Measurements from ENCODE around the gene SLC25A42.
"Not testable (repeated sequence)": the region's sequence is repeated elsewhere in the genome, so short reads cannot be mapped to it uniquely, and the experiment has no call there.

SLC25A42 gene

DNA sequence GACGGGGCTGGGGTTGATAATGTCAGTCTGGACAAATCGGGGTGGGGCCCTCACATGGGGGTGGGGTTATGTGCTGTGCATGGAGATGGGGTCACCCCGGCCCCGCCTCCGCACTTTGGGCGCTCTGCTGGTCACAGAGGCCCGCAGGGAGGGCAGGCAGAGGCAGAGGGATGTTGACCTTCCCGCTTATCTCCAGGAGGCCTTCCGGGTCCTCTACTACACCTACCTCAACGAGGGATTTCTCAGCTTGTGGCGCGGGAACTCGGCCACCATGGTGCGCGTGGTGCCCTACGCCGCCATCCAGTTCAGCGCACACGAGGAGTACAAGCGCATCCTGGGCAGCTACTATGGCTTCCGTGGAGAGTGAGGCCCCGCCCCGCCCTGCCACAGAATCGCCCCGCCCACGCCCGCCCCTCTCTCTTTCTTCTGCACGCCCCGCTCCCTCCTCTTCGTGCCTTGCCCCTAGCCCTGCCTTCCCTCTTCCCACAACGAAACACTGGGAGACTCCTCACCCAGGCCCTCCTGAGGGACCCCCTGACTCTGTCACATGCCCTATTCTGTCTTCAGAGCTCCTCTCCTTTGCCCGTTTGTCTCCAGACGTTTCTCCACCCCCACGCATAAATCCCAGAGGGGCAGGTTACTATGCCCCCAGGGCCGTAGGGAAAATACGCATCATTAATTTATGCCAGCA lies 41.7 kb downstream of the SLC25A42 start:
- DNase-seq (ENCODE audit: low read depth) = no peak

DNA sequence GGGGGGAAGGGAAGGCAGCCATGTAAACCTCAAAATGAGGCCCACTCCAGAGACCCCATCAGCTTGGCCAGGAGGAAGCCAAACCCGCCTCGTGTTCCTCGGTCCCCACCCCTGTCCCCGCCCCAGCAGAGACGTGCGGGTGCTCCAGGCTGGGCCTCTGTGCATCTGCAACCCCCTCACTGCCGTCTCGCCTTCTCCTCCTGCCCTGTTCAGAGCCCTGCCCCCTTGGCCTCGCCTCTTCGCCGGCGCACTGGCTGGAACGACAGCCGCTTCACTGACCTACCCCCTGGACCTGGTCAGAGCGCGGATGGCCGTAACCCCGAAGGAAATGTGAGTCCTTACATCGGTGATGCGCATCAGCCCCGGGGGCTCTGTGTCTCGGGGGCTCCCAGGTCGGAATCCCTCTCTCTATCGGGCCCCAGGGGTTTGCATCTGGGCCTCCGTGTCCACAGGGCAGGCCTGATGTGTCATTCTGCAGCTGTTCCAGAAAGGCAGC lies 42.3 kb downstream of the SLC25A42 start:
- DNase-seq (ENCODE audit: low read depth) = no peak

GRCh38 chr19:19106938-19107337 lies 43.1 kb downstream of the SLC25A42 start:
- DNase-seq (ENCODE audit: low read depth) = not testable (repeated sequence)

- no peak for DNase-seq (ENCODE audit: low read depth)
These were observed 43.9 kb downstream of the SLC25A42 start for GRCh38 chr19:19107654-19108053.

DNA sequence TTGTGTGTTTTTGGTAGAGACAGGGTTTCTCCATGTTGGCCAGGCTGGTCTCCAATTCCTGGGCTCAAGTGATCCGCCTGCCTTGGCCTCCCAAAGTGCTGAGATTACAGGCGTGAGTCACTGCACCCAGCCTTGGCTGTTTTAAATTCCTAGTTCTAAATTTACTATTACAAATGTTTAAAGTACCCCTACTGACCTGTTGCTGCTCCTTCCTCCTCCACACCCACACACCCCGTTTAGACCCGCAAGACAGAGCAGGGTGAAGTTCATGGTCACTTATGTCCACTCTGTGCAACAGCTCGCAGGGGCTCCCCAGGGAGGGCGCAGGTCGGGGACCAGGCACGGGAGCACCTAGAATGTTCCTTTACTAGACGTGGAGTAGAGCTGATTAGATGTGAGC lies 45.8 kb downstream of the SLC25A42 start:
- no peak for DNase-seq (ENCODE audit: low read depth)

GRCh38 chr19:19110410-19111135 lies 46.8 kb downstream of the SLC25A42 start:
- no peak for DNase-seq (ENCODE audit: low read depth)

DNA sequence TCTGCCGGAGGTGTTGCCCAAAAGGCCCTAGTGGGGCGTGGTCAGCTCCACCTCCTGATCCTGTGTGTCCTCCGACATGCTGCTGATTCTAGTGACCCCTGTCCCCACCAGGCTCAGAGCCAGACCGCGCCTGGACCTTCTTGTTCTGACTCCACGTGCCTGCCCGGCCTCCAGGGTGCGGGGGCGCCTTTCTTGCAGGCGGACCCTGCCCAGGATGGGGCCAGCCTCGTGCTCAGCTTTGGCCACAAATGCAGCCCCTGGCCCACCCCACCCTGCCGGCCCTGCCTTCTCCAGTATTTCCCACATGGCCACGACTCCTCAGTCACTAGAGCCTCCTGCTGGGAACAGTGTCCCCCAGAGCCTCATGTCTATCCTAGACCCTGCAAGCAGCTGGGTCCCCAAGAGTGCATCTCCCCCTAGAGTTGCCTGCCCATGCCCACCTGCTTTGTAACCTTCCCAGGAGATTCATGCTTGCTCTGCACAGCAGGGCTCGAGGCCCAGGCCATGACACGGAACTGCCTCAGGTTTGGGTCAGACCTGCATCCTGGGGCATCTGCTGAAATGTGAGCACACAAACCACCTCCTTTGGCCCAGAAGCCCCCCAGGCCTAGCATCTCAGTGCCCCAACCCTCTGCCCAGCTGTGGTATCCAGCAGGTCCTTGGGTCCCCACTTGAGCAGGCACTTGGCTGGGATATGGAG lies 47.5 kb downstream of the SLC25A42 start:
- no peak for DNase-seq (ENCODE audit: low read depth)

DNA sequence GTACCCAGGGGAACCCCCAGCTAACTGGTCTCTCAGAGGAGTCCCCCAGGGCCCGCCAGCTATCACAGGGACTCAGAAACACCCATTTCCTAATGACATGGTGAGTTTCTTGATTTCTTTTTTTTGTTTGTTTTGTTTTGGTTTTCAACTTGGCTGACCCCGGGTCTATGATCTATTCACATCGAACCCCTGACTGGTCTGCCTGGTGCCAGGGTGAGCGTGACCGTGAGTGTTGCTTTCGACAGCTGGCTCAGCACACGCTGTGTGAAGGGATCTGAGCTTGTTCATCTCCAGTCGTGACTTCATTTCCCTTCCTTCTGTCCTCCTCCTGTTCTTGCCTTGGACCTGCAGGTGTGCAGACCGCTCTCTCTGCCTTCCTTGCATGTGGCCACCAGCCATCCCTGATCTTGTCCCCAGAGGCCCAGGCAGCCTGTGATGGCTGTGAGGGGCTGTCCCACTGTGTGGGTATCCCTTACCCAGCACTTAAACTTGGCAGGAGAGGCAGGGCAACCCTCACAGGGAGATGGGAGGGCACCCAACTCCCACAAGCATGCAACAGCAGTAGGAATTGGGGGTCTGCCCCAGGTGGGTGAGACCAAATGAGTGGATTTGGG lies 48.3 kb downstream of the SLC25A42 start:
- DNase-seq (ENCODE audit: low read depth) = no peak

- no peak for DNase-seq (ENCODE audit: low read depth)
These were observed 49.3 kb downstream of the SLC25A42 start for GRCh38 chr19:19113040-19113626.

DNA sequence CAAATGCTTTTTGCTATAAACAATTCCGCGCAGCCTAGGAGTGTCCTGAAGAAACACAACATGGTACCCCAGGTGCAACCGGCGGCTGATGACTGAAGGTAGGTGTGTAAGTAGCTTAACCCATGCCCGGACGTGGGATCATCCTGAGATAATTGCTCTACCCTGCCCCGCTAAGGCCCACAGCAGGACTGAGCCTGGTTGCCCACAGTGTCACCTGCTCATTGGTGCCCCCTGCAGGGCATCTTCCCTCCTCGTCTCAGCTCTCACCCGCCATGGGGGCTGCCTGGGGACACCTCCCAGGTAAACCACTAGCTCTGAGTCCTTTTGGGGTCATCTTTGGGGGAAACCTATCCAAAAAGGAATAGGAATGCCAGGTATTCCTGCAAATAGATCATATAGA lies 52.2 kb downstream of the SLC25A42 start:
- peak; percentile 13 for DNase-seq (ENCODE audit: low read depth)

DNA sequence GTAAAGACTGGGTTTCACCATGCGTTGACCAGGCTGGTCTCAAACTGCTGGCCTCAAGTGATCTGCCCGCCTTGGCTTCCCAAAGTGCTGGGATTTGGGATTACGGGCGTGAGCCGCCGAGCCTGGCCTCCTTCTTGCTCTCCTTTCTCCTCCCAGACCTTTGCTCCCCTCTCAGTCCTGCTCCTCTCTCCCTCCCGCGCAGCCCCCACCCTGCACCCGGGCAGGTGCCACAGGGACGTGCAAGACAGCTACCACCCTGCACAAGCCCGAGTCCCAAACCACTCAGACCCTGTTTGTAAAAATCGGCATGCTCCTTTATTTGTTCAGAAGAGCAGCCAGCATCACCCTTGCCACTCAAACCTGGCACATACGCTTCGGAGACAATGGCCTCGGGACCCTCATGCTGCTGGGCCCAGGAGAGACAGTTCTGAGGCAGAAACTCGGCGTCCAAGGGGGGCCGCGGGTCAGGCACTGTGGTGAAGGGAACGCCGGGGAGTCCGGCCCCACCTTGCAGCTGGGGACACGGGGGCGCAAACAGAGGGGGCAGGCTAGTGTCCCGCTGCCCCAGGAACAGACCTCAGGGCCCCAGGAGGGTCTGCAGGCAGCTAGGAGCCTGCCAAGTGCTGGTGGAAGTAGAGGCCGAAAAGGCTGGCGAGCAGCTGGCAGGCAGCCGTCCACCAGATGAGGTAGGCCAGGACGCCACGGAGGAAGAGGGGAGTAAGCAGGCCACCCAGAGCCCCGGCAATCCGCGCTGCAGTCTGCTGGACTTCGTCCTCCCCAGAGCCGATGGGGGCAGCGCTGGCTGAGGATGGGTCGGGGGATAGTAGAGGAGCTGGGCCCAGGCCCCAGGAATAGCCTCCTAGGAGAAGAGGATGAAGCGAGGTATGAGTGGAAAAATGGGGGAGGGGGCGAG lies 55.8 kb downstream of the SLC25A42 start:
- DNase-seq (ENCODE audit: low read depth) = no peak

GRCh38 chr19:19120308-19121231 lies 56.8 kb downstream of the SLC25A42 start:
- DNase-seq (ENCODE audit: low read depth) = no peak

DNA sequence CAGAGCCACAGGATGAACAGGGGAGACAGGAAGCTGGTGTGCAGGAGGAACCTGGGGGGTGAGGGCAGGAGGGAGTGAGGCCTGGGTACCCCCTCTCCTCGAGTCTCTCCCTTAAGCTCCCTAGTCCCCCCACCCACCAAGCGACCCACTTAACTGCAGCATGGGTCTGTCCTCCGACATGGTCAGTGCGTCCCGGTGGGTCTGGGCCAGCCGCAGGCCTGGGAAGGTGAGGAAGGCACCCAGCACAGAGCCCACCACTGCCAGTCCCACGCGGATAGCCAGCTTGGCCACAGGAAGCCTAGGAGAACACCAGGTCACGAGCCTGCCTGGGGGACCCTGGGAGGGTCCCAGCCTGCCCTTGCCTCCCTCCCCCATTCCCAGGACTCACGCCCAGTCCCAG lies 57.6 kb downstream of the SLC25A42 start:
- no peak for DNase-seq (ENCODE audit: low read depth)

DNA sequence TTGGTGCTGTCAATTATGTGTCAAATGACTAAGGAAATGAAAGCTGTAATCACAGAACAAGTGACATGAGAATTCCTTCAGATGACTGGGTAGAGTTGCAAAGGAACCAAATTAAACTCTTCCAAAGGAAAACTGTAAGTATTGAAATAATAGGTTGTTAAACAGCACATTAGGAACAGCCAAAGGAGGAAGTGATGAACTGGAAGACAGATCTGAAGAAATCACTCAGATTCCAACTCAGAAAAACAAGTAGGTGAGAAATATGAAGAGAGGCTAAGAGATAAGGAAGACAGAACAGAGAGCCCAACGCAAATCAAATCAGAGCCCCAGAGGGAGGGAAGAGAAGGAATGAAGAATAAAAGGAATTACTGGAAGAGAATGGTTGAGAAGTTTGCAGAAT lies 59.1 kb downstream of the SLC25A42 start:
- no peak for DNase-seq (ENCODE audit: low read depth)

GRCh38 chr19:19123386-19123785 lies 59.6 kb downstream of the SLC25A42 start:
- no peak for DNase-seq (ENCODE audit: low read depth)

- no peak for DNase-seq (ENCODE audit: low read depth)
These were observed 62.3 kb downstream of the SLC25A42 start for GRCh38 chr19:19126102-19126501.

DNA sequence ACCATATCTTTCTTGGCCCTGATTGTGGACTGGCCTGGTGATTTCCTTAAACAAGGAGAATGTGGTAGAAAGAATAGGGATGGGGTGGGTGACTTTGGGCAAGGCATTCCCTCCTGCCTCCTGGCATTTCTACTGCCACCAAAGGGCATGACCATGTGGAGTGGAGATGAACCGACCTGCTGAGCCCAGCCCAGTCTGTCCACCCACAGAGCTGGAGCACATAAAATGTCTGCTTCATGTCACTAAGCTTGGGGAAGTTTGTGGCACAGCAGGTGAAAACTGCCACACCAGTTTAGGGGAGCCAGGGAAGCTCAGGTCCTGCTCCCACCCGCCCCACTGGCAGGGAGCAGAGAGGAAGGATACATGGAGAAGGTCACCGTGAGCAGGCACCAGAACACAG lies 68.2 kb downstream of the SLC25A42 start:
- no peak for DNase-seq (ENCODE audit: low read depth)

DNA sequence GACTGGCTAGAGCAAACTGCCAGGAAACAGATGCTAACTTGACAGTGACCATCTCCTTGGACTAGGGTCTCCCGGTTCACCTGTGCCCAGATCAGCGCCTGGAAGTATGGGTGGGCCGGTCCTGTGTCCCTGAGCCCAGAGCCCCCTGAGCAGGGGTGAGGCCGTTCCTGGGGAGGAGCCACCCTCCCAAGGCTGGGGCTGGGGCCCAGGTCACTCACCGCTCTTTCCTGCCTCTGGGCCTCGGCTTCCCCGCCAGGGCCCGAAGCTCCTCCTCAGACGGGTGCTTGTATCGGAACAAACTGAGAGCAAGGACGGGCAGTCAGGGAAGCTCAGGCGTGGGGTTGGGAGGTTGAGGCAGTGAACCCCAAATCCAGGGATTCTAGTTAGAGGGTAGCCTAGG lies 69.1 kb downstream of the SLC25A42 start:
- DNase-seq (ENCODE audit: low read depth) = no peak

GRCh38 chr19:19133985-19134384 lies 70.2 kb downstream of the SLC25A42 start:
- no peak for DNase-seq (ENCODE audit: low read depth)

DNA sequence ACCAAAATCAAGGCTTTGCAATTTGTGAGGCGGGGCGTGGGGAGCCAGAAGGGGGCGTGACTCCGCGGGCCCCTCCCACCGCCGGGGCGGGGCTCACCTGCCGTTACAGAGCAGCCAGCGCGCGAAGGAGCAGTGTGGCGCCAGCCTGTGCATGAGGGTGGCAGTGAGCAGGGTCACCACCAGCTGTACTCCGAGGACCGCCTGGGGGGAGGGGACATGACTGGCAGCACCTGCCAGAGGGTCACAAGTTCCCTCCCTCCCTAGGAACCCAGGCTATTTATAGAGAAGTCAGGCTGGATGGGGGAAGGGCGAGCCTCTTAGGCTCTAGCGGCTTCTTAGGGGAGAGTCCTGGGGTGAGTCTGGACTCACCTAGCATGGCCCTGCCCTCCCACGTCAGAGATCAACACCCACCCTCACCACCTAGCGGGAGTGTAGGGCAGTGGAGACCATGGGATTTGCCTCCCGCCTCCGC lies 70.9 kb downstream of the SLC25A42 start:
- DNase-seq (ENCODE audit: low read depth) = peak; percentile 32
